Activated T-helper 1 cell treated with Interleukin-2 at 50 U/mL for 16 hours (primary cell): ENCODE data around the gene CCDC86.

Source experiments
- DNase-seq: peaks from one replicate; pipeline ENCODE4 v3.0.0-alpha.2; 2020; ENCODE audit warnings: low read depth

CCDC86 gene

DNA sequence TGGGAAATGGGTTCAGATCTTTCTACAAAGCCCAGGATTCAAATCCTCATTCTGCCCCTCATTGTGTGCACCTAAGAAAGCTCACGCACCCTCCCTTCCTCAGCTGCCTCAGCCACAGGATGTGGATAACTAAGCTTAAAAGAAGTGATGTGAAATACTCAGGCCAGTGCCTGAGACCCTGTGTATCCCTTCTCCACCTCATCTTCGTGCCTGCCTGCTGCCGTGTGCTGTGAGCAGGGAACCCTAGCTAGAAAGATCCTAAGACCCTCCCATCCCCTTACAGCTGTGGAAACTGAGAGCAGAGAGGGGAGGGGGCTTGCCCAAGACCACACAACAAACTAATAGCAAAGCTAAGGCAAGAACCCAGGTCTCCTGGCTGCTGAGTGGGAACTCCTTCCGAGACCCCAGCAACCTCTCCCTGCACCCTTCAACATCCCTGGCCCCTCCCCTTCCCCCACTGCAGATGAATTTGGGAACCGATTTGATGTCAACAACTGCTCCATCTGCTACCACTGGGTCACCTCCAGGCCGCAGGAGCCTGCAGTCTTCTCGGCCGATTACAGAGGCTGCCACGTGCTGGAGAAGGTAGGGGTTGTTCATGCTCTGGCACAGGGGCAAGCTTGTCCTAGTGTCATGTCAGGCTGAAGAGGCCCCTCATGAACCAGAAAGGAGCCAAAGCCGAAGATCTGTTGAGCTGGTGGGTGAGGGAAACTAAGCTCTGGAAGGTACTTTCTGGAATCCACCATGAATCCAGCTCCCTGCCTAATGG is 27.0 kb downstream of the CCDC86 start:
- no peak for DNase-seq

DNA sequence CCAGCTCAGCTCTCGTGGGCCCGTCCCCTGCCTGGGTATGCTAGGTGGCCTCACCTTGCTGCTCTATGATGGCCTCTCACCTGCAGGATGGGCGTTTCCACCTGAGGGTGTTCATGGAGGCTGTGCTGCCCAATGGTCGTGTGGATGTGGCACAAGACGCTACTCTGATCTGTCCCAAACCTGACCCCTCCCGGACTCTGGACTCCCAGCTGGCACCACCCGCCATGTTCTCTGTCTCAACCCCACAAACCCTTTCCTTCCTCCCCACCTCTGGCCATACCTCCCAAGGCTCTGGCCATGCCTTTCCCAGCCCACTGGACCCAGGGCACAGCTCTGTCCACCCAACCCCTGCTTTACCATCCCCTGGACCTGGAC is 27.5 kb downstream of the CCDC86 start:
- DNase-seq = no peak

DNA sequence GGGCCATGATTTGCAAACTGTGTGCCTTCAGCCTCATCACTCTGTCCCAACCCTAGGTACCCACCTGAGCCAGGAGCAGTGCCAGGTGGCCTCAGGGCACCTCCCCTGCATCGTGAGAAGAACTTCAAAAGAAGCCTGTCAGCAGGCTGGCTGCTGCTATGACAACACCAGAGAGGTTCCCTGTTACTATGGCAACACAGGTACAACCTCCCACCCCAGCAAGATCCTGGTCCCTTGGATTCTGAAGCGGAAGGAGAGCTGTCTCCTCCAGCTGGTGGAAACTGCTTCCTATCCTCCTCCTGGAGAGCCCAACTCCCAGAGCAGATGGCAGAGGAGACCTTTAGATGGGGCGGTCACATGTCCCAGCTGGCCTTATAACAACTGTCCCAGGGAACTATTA is 28.4 kb downstream of the CCDC86 start:
- no peak for DNase-seq

DNA sequence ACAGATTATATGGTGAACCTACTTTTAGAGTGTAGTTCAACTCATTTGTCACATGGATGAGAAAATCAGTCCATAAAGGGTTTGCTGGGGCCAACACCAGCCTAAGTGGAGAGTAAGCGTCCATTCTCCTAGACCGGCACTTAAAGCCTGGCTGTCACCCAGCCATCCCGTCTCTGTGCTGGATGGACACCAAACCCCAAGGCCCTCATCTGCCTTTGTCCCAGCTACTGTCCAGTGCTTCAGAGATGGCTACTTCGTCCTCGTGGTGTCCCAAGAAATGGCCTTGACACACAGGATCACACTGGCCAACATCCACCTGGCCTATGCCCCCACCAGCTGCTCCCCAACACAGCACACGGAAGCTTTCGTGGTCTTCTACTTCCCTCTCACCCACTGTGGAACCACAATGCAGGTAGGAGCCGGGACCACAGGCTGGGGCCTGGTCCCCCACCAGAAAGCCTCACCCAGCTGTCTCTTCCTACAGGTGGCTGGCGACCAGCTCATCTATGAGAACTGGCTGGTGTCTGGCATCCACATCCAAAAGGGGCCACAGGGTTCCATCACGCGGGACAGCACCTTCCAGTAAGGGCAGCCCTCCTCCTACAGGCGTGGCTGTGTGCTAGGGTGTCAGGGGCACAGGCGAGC is 28.9 kb downstream of the CCDC86 start:
- DNase-seq = no peak

DNA sequence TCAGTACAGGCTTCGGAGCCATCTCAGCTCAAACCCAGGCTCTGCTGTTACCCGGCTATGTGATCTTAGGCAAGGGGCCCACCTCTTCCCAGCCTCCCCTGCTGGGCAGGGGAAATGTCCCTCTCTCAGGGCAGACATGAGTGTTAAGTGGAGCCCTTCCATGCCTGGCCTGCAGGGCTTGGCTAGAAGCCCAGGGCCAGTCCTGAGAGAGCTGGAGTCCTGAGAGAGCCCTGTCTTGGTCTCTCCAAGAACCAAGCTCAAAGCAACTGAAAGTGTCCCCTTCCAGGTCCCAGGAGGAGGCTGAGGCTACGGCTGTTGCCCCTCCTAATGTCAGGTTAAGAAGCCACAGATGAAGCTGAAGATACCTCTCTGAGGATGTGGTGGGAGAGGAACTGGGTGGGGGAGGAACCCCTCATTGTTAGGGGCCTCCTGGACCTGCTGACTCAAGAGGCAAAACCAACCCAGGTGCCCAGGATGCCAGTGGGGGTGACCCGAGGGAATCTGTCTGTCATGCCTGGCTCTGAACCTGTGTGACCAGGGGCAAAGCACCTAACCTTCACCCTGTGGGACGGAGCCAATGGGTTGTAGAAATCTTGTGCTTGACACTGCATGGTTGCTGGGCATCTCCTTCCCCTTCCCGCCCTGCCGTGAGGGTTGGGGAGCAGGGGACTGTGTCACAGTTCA is 29.6 kb downstream of the CCDC86 start:
- DNase-seq = no peak

DNA sequence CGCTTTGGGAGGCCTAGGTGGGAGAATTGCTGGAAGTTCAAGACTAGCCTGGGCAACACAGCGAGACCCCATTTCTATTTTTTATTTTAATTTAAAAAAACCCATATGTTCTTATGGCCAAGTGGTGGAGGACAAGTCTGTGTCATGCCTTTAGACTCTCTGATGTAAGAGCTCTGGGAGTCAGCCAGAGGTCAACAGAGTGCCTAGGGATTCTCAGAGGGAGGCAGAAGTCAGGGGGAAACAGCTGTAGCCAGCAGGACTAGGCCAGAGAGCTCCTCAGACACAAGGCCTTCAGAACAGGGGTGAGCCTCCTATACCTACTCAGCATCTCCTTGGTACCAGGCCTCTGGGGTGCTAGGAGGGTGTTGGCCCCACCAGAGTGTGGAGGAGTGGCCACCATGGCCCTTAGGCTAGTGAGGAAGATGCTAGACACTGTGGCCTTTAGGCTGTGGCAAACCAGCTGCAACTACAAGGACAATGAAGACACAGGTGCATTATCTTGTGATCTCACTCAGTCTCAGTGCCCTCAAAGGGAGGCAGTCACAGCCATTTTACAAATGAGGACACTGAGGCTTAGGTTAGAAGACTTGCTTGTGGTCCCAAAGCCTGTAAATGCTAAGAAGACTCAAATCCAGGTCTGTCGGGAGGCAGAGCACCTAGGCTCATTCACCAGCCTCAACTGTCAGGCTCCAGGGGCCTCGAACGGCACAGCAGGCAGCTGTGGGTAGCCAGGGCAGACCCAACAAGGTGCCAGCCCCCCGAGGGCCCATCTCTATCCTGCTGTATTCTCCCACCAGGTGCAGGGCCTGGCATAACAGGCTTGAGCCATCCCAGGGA is 30.4 kb downstream of the CCDC86 start:
- no peak for DNase-seq

DNA sequence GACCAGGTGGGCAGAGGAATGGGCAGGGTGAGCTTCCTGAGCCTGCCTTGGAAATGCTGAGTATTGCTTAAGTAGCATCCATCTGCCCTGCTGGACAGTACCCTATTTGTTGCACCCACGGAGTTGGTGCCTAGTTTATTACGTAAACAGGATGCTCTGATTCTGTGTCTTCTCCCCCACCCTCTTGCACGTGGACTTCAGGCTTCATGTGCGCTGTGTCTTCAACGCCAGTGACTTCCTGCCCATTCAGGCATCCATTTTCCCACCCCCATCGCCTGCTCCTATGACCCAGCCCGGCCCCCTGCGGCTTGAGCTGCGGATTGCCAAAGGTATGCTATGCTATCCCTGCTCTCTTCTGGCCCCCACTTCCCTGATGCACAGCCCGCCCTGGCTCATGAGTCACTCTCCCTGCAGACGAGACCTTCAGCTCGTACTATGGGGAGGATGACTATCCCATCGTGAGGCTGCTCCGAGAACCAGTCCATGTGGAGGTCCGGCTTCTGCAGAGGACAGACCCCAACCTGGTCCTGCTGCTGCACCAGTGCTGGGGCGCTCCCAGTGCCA is 31.1 kb downstream of the CCDC86 start:
- DNase-seq = no peak

DNA sequence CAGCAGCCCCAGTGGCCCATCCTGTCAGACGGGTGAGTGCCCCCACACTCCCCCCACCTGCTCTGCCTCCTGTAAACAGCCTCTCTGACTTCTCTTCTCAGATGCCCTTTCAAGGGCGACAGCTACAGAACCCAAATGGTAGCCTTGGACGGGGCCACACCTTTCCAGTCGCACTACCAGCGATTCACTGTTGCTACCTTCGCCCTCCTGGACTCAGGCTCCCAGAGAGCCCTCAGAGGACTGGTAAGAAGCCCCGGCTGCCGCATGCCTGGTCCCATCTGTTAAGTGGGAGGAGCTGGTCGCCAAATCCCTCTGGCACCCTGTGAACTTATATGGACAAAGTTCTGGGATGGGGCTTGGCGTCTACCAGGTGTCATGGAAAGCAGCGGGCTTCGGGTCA is 31.6 kb downstream of the CCDC86 start:
- DNase-seq = no peak

DNA sequence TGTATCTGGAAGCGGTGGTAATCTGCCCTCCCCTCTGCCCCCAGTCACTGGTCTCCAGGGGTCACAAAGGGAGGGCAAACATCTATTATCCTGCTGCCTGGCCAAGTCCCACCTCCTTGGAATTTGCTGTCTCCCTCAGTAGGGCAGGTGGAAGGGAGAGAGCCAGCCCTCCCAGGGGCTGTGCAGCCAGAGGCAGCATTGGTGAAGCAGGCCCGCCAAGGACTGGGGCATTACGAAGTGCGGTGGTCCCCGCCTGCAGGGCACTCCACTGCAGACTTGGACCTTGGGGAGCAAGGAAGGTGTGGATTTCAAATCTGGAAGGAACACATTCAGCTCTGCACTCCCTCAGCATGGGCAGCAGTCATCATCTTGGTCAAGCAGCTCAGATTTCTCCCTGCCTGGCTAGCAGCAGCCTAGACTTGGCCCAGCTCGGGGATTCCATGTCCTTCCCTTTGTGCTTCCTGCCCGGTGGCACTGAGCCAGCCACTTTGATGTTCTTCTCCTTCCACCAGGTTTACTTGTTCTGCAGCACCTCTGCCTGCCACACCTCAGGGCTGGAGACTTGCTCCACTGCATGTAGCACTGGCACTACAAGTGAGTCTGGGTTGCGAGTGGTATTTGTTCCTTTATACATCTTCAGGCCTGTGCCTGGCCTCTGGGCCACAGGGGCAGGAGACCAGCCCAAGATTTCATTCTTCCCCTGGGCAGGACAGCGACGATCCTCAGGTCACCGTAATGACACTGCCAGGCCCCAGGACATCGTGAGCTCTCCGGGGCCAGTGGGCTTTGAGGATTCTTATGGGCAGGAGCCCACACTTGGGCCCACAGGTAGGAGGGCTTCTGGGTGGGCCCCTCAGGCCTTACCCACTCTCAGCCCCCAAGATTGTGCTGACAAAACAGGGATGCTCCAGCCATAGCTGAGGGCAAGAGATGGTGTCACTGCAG is 32.8 kb downstream of the CCDC86 start:
- DNase-seq = no peak

DNA sequence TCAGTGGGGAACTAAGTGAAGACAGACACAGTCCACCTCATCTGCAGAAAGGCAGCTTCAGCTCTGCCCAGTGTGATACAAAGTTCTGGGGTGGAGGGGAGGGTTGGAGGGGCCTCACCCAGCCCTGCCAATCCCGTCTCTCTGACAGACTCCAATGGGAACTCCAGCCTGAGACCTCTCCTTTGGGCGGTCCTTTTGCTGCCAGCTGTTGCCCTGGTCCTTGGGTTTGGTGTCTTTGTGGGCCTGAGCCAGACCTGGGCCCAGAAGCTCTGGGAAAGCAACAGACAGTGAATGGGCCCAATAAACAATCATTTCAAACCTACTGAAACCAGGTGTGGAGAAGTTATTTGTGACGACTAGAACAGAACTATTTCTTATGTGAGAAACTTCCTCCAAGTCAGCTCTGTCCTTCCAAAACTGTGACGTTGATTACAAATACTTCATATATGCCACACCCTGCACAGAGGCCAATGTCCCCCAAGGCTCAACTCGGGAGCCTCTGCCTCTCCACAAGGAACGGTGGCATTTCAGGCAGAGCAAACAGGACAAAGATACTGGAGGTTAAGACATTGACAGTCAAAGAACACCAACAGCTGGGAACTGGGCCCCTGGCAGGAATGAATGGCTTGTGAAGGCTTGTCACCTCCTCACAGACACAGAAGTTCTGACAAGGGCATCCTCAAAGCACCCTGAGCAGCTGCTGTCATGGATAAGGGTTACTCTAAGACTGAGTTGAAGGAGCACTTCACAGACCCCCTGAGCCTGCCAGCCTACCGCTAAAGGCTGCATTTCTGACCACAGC is 33.7 kb downstream of the CCDC86 start:
- DNase-seq = no peak

DNA sequence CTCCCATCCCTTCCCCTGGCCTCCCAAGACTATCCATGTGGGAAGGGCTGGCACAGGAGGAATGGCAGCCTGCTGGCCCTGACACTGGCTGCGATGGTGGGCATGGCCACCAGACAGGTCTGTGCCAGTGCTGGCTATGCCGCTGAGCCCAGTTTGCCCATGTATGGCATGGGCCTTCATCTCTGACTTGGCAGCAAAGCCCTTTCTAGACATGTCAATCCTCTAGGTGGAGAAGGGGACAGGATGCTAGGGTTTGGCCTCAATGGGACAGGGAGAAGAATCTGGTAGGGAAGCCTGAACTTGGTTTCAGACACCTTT is 34.2 kb downstream of the CCDC86 start:
- no peak for DNase-seq

DNA sequence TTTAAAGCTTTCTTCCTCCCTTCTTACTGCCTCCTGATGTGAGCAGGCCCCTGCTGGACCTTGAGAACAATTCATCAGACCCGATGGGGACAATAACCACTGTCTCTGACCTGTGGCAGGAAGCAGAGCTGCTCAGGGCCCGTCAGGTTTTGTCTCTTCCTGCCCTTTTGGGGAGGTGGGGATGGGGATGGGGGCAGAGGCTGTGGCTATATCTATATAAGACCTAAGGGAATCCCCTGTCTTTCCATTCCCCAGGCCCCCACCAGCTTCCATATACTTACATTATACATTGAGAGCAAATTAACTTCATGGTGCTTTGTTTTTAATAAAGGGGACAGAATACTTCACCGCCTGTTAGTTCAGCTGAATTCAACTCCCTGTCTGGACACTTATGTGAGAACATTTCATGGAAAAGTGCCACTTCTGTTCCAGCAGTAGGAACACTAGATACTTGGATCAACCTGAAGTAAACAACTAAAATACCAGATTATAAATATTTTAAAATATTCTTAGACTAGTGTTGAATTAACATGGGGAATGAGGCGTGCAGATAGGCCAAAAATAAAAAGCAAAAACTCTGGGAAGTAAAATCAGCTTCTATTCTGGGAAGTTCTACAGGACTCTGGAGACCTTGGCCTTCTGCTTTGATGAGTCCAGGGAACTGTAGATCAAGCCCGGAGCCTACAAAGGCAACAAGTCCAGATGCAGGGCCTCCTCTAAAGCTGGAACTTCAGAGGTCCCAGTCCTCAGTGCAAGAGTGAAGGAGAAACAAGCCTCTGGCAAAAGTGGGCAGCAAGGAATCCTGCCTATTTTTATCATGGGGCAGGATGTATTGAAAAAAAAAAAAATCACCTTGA is 36.6 kb downstream of the CCDC86 start:
- no peak for DNase-seq

DNA sequence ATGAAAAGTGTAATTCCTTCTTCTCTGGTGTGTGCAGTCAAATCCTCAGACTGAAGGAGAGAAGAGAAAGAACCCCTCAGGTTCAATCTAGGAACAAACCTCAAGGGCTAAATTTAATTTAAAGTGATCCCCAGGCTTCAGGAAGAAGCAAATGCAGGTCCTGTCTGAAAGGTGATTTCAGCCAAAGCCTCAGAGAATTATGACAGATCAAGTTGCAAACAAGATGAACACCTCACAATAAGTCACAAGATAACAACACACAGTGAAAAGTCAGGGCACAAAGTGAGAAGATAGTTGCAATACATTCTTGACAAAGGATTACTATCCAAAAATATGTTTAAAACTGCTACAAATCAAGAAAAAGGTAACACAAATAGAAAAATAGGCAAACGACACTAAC is 37.2 kb downstream of the CCDC86 start:
- DNase-seq = no peak

DNA sequence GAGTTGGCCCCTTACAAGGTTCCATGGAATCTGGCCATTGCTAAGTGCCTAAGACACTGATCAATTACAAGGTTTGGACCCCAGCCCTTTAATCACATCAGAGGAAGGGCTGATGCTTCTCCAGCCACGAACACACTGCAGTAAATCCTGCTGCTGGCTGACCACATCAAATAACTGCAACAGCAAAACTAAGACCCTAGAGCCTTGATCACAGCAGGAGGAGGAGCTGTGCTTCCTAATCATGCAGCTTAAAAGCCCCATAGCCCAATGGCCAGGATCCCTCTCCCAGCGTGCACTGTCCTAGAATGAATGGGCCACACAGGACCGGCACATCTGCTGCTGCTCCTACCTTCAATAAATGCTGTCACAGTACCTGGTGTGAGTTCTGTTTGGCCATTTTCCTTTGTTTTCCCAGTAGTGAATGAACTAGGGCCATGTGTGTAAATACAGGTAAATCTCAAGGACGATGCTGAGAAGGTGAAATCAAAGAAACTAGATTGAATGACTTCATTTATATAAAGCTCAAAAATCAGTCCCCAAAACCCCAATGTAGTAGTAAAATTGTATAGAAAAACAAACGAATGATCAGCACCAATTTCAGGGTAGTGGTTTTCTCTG is 38.2 kb downstream of the CCDC86 start:
- no peak for DNase-seq

DNA sequence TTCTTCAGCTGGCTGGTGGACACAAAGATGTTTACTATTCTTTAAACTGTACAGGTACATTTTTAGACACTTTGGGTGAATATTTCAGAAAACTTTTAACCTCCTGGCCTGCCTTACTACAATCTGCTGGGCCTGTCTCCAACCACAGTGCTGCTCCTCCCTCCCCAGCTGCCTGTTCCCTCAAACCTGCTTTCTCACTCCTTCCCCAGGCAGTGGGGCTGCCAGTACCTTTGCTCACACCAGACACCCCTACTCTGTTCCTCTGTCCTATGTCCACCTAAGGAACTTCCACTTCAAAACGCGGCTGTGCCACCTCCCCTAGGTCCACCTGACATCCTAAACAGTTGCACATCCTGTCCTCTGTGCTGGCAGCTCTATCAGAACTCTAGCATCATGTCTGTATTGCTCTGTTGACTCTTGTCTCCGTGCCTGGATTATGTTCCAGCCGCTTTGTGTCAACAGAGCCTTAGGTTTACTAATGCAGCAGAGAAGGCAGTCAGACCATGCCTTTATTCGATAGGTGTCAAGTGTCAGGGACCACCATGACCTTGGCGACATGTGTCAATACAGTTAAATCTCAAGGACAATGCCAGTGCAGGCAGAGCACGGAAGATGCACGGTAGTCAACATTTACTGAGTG is 38.9 kb downstream of the CCDC86 start:
- no peak for DNase-seq

DNA sequence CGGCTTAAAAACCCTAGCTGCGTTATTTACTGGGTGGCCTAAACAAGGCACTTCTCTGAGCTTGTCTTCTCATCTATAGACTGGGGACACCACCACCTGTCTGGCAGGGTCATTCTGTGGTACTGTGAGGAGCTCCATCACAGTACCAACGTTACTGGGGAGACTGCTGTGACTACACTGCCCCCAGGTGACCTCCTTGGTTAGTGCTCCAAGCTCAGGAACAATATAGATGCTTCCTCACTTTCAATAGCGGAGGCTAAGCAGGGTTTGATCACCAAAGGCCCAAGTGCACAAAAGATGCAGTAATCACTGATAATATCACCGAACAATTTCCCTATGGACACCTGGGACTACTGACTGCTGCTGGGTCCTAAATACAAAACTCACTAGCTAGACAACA is 45.6 kb downstream of the CCDC86 start:
- DNase-seq = no peak

DNA sequence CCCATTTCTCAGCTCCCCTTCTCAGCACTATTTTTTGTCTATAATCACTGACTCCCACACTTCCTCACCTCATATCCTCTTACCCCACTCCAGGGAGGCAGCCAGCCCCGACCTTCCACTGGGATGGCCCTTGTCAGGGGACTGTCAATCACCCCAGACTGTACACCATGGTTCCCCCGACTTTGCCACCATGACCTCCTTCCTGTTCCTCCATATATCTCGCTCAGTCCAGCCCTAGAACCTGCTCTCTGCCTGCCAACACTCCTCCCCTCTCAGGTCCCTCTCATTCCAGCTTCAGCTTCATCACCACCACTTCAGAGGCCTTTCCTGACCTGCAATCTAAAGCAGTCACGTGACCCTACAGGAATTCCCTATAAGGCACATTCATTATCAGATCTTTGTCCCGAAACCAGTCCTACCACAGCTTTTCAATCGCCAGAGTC is 48.0 kb downstream of the CCDC86 start:
- no peak for DNase-seq

DNA sequence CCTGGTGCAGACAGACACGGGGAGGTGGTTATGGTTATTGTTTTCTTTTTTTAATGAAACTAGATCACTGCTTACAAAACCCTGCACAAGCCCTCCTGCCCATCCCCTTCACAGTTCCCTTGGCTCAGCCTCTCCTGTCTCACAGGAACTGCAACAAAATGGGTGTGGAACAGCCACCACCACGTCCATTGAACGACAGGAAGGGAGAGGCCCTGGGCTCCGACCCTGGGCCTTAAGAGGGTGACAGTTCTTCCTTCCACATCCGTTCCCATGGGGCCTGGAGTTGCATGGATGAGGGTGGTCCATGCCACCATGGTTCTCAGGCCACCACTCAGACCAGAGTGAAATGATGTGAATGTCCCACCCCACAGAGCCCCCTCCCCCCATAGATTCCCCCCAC is 48.8 kb downstream of the CCDC86 start:
- DNase-seq = no peak
